HG03175 (cell line): Measurements from ENCODE around the gene SLCO2B1.
A peak's percentile ranks its signal among the peaks of the same experiment; 100 is the strongest.

Source experiments
- ATAC-seq: cut with Tn5 transposase; IDR thresholded peaks from one replicate; pipeline ENCODE4 v1.9.1; 2021; ENCODE audit warnings: mild to moderate bottlenecking, moderate library complexity; ENCODE audit not compliant: unreplicated experiment

SLCO2B1 gene

GRCh38 chr11:75214843-75215242 is 63.9 kb downstream of the SLCO2B1 start:
- no peak for ATAC-seq

DNA sequence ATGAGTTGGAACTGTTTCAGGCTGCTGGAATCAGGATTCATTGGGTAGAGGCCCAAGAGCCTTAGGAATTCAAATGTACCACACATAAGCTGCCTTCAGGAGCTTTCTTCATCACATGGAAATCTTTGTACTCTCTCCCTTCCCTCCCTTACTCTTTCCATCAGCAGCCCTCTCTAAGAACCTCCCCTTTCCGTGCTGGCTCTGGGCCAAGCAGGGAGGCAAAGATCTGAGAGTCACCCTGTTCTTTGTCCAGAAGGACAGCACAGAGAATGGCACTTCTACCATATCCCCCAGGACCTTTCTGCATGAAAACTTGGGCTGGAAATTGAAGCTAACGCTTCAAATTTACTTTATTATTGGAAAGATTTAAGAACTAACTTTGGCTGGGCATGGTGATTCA is 69.0 kb downstream of the SLCO2B1 start:
- ATAC-seq, result no peak

DNA sequence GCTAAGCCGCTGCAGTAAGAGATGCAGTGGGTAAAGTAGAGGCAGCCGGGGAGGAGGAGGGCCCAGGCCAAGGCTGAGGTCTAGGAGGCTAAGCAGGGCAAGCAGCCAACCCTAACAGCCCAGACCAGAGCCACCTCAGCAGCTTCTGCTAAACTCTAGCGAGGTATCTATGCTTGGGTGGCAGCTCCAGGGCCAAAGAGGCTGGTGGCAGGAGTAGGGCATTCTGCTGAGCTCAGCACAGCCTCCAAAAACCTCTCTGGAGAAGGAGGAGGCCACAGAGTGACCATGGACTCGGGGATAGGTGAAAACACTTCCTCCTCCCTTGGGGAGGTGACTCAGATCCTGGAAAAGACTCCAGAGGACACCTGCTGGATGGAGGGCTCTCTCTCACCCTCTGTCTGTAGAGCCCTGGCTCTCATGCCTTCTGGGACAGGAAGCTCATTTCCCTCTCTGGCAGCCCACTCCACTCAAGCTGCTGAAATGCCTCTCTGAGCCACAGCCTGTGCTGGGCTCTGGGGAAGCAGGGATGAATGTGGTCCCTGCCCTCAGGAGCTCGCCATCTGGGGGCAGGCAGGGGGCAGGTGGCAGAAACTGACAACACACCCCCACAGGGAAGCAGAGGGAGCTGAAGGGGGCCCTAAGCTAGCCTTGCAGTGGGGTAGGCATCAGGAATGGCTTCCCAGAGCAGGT is 73.2 kb downstream of the SLCO2B1 start:
- ATAC-seq, result no peak

DNA sequence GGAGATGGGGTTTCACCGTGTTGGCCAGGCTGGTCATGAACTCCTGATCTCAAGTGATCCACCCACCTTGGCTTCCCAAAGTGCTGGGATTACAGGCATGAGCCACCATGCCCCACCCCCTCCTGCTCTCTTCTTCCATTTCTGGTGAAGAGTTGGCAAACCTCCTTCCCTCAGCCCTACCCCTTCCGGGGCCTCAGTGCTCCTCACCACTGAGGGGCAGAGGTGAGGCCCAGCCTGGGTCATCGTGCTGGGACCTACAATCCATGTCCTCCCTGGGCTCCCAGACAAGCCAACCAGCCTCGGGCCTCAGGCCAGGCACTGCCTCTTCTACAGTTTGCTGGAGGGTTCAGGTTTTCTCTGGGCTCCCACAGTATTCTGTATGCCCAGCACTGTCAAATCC is 74.9 kb downstream of the SLCO2B1 start:
- ATAC-seq, result no peak

GRCh38 chr11:75229466-75229865 is 78.6 kb downstream of the SLCO2B1 start:
- no peak for ATAC-seq

GRCh38 chr11:75230621-75231020 is 79.7 kb downstream of the SLCO2B1 start:
- ATAC-seq, result no peak

GRCh38 chr11:75233754-75234172 is 82.9 kb downstream of the SLCO2B1 start:
- ATAC-seq, result no peak

DNA sequence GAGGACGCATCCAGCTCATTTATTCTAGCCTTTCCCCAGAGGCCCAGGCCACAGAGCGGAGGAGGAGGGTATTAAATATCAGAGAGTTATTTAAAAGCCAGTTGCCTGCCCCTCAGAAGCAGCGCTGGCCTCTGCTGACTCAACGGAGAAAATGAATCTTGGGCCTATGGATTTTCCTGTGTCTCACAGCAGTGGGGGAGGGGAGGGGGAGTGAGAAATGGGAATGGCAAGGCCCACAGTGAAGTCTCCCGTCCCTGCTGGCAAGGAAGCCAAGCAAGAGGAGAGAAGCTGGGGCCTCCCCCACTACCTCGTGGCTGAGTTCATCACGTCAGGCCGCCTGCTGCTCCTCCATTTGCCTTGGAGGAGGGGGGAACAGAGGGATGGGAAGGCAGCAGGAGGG is 85.2 kb downstream of the SLCO2B1 start:
- no peak for ATAC-seq

GRCh38 chr11:75237050-75237449 is 86.1 kb downstream of the SLCO2B1 start:
- no peak for ATAC-seq

GRCh38 chr11:75238595-75239440 is 87.9 kb downstream of the SLCO2B1 start:
- ATAC-seq, result no peak

GRCh38 chr11:75239531-75240290 is 88.8 kb downstream of the SLCO2B1 start:
- no peak for ATAC-seq

GRCh38 chr11:75240311-75241035 is 89.6 kb downstream of the SLCO2B1 start, which contains the start of gene TPBGL:
TPBGL (plus strand) TSS chr11:75240774; CDS start chr11:75241050, 276 bp downstream.
- ATAC-seq, result no peak

DNA sequence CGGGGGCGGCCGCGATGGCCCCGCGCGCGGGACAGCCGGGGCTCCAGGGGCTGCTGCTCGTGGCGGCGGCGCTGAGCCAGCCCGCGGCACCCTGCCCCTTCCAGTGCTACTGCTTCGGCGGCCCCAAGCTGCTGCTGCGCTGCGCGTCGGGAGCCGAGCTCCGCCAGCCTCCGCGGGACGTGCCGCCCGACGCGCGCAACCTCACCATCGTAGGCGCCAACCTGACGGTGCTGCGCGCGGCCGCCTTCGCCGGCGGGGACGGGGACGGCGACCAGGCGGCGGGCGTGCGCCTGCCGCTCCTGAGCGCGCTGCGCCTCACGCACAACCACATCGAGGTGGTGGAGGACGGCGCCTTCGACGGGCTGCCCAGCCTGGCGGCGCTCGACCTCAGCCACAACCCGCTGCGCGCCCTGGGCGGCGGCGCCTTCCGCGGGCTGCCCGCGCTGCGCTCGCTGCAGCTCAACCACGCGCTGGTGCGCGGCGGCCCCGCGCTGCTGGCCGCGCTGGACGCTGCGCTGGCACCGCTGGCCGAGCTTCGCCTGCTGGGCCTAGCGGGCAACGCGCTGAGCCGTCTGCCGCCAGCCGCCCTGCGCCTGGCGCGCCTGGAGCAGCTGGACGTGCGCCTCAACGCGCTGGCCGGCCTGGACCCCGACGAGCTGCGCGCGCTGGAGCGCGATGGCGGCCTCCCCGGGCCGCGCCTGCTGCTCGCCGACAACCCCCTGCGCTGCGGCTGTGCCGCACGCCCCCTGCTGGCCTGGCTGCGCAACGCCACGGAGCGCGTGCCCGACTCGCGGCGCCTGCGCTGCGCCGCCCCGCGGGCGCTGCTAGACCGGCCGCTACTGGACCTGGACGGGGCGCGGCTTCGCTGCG is 90.4 kb downstream of the SLCO2B1 start:
- ATAC-seq, result peak; percentile 80

GRCh38 chr11:75241906-75242644 is 91.2 kb downstream of the SLCO2B1 start:
- ATAC-seq, result no peak

GRCh38 chr11:75242722-75243600 is 92.1 kb downstream of the SLCO2B1 start:
- no peak for ATAC-seq

DNA sequence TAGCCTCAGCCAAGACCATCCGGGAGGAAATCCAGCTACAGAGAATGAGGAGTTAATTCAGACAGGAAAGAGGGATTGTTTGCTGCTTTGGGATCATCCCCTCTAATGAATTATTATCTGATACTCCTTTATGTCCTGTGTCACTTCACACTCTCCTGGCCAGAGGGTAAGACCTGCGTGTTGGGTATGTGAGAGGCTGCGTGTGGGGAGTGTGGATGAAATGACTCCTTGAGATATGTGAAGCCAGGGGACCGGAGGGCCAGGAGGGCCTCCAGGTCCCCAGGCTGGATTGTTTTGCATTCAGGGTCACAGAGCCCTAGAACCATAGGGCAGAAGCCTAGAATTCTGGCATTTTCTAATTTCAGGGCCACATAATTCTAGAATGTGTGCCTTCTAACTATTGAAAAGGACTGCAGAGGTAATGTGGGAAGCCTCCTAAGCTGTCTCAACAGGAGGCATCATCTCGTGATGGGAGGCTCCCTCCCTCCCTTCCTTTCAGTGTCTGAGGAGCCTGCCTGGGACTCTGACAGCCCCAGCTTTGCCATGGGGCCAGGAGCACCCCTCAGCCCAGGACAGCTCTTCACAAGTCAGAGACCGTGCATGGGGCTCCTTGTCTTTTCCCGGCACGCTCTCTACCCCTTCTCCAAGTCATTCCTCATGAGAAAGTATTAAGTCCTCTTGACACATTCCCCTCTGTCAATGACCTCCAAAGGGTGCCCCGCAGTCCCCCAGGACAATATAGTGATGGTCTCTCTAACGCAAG is 93.3 kb downstream of the SLCO2B1 start:
- ATAC-seq, result no peak

GRCh38 chr11:75245356-75246005 is 94.6 kb downstream of the SLCO2B1 start:
- ATAC-seq, result no peak
